HG03521 (cell line): Measurements from ENCODE around the gene GUK1.

Source experiments
- ATAC-seq: cut with Tn5 transposase; IDR thresholded peaks from one replicate; pipeline ENCODE4 v1.9.1; 2021; ENCODE audit warnings: mild to moderate bottlenecking, moderate library complexity; ENCODE audit not compliant: unreplicated experiment

Gene GUK1

DNA sequence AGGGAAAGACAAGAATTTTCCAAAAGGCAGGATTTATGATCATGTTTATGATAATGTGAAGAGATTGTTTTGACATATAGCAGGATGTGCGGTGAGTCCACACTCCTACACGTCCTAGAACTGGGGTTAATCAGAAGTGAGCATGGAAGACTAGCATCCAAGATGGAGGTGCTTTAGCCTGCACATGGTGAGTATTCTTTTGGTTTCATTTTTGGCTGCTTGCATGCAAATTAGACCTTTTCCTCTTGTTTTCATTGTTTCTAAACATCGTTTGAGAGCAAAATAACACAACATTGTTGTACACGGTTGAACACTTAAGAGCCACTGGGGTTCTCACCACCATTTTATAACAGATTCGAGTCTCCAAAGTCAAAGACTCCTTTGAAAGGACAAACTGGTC, 14.9 kb upstream of the GUK1 start:
- ATAC-seq = no peak

DNA sequence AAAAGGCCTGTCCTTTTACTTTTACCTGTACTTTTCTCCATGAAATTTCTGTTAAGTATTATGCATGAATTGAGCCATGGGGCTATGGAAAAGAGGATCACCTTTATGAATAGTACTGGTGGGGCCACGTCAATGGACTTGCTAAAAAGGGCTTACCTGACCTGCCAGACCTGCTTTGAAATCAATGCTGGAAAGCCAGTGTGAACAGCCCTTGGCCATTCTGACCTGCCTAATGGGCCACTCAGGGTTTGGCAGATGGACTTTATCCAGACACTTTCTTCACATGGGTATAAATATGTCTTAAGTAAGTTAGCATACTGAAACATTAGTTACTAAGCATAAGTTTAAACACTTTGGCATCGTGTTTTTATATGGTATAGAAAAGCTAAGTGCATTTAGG, 8.3 kb upstream of the GUK1 start:
- no peak for ATAC-seq

DNA sequence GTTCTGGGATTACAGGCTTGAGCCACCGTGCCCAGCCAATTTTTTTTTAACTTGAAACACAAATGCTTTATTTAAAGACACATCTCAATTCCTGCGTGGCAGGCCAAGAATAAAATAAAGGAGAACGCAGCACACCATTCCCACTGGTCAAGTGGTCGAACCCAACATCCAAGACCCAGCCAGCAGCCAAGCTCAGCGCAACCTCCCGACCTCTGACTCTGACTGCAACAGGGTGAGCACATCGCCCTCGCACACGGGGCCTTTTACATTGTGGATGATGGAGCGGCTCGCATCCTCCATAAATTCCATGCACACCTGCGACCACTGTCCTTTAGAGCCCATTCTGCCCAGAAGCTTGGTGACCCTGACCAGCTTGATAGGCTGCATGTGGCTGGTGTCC, 5.5 kb upstream of the GUK1 start:
- no peak for ATAC-seq

DNA sequence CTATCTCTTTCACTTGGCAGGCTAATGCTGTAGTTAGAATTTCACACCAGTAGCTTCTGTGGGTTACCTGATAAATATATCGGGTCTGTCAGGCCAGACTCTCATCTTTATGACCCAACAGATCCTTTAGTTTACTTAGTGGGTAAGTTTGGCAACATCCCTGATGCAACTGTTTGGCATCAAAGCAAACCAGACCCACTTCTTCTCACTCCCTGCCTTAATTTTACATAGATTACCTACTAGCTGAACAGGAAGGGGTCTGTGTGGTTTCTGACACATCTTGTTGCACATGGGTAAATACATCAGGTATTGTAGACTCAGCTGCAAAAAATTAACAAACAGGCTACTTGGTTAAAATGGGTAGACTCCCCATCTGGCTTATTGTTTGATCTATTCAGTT, 3.2 kb upstream of the GUK1 start:
- ATAC-seq = no peak

DNA sequence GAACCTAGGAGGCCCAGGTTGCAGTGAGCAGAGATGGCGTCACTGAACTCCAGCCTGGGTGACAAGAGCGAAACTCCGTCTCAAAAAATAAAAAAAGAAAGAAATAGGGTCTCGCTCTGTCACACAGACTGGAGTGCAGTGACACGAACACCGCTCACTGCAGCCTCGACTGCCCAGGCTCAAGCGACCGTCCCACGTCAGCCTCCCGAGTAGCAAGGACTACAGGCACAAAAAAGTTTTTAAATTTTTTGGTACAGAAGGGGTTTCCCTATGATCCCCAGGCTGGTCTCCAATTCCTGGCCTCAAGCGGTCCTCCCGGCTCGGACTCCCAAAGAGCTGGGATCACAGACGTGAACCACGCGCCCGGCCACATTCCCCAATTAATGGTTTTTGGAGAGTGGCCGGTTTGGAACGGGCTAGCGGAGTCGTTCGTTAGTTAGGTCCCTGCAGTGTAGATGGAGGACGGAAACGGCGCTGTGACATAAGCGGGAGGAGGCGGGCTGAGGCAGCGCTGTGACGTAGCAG, 611 bp upstream of the GUK1 start:
- ATAC-seq = no peak

DNA sequence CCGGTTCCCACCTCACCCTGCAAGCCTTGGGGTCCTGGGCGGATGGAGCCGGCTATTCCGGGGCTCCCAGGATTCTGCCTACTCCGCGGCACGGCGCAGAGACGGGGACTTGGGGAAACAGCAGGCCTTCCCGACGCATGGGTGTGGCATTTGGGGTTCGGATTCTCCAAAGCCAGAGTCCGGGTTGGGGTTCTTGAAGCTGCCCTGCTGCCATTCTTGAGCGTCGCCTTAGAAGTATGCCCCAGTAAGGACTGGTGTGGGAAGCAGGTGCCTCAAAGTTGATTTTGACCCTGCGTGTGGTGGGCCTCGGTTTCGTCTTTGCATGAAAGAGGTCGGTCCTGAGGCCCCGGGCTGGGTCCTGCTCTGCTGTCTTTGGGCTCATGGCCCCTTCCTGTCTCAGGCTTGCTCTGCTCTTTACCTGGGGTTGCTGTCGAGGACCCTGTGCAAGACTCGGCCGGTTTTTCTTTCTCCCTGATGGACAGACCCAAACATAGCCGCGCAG, 696 bp downstream of the GUK1 start:
- no peak for ATAC-seq

DNA sequence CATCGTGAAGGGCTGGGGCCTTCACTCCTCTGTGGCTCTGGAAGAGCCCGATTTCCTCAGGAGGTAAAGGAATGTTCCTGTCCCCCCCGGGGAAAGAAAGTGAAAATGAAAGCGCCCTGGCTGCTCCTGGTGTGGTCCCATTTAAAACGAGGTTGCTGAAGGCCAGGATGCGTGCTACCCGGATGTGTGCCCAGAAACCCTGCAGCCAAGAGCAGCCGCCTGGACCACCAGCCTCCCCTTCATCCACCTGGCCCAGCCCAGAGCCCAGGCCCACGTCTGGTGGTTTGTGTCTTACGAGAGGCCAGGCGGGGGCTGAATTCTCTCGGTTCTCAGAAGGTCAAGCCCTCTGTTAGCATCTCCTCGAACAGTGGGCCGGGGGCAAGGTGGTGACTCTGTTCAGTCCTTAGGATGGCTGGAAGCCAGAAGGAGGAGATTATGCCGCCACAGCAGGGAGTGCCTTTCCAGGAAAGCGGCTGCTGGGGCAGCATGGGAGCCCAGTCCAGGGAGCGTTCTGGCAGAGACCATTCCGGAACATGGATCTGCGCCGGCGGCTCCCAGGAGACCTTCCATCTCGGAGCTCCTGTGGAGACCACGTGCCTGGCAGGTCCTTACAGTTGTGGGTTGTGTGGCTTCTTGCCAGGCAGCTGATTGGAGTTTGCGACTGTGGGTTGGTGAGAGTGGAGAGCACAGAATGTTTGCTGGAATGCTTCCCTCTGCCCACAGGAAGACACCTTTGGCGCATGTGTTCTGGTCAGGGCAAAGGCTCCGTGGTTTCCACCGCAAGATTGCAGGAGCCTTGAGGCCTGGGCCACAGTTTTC, 1.4 kb downstream of the GUK1 start:
- ATAC-seq = no peak

DNA sequence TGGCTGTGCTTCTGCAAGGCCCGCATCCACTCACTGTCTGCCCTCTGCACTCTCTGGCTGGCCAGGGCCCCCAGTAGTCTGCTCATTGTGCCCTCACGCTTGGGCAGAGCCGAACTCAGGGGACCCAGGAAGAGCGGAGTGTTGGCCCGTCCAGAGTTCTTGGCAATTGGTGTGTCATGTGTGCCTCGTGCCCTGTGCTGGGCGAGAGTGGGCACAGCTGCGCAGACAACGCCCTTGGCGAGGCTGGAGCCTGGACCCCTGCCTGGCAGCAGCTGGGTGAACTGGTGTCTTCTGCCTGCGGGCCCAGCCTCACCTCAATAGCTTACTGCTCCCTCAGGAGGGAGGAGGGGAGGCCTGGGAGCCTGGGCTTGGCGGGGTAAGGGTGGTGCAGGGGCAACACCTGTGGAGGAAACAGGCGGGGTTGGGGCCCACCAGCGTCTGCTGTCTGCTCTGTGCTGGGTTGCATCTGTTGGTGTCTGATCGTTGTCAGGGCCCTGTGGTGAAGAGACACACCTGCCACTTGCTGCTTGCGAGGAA, 2.1 kb downstream of the GUK1 start:
- ATAC-seq = no peak

DNA sequence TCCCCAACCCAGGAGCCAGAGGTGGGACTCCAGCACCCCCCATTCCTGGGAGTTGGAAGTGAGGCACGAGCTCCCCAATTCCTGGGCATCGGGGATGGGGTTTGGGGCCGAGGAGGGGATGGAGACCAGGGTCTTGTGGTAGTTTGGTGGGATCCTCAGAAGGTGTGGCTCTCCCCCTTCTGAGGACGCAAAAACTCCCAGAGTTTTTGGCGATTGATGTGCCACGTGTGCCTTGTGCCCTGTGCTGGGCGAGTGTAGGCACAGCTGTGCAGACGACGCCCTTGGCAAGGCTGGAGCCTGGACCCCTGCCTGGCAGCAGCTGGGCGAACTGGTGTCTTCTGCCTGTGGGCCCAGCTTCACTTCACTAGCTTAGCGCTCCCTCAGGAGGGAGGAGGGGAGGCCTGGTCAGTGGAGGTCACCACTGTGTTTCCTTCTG, 2.6 kb downstream of the GUK1 start:
- ATAC-seq = no peak

DNA sequence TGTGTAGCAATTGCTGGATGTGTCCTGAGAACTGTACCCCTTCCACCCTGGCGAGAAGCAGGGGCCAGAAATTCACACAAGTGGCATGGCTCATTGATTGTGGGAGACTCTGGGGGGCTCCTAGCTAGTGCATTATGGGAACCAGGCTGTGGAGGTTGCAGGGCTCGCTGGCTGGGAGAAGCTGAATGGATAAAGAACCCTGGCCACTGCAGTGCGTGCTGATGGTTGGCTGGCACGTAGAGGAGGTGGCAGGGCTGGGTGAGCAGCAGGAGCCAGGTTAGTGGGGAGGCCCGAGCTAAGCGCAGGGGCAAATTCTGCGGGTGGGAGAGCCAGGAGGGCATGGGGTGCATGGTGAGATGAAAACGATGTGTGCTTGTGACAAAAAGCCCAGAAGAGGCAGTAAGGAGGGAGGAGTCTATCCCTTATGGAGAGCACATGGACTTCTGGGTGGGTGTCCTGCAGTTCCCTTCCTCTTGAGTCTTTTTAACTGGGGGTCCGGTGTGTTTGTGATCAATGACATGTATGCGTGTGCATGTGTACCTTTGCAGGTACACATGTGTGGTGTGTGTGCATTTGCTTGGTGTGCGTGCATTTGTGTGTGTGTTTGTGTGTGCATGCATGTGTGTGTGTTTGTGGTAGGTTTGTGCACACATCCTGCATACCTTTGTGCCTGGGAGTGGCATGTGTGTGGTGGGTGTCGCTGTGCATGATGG, 3.6 kb downstream of the GUK1 start:
- no peak for ATAC-seq

DNA sequence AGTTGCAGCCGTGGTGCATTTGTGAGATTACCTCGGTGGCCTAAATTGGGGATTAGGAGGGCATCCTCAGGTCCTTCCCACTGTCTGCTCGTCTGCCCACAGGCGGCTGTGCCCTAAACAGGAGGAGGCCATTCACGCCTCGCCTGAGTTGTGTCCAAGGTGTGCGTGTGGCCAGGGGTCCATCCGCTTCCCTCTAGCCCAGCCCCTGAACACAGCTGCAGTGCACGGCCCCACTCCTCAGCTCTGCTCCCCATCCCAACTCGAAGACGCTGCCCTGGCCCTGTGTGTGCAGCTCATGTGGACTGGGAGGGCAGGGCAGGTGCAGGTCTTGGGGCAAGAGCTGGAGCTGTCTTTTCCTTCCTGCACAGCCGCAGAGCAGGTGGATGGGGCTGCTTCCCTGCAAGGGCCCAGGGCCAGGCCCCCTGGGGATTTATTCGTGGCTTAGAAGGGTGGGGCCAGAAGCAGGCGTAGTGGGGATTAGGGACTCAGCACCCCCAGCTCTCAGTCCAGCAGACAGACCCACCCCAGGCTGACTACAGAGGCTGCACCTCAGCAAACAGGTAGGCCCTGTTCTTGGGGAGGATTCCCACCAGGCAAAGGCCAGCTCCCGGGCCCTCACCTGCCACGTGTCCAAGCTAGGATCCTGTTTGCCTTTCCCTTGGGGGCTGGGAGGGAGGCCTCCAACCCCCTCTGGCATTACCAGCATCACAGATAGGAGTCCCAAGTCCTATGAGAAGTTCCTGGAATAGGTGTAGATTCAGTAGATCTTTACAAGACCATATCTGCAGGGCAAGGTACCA, 4.3 kb downstream of the GUK1 start:
- ATAC-seq = no peak

DNA sequence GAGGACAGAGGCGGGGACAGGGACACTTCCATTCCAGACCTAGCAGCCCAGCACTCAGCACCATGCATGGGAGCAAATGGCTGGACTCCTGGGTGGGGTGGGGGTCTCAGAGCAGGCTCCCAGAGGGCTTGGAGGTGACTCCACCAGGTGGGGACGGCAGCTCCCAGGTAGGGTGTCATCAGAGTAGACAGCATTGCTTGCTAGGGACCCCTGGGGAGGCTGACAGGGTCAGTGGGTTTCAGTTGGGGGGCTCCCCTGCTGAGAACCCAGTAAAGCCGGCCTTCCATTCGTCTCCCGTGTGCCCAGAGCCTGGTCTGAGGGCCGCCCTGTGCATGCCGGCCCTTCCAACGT, 4.9 kb downstream of the GUK1 start:
- ATAC-seq = no peak

DNA sequence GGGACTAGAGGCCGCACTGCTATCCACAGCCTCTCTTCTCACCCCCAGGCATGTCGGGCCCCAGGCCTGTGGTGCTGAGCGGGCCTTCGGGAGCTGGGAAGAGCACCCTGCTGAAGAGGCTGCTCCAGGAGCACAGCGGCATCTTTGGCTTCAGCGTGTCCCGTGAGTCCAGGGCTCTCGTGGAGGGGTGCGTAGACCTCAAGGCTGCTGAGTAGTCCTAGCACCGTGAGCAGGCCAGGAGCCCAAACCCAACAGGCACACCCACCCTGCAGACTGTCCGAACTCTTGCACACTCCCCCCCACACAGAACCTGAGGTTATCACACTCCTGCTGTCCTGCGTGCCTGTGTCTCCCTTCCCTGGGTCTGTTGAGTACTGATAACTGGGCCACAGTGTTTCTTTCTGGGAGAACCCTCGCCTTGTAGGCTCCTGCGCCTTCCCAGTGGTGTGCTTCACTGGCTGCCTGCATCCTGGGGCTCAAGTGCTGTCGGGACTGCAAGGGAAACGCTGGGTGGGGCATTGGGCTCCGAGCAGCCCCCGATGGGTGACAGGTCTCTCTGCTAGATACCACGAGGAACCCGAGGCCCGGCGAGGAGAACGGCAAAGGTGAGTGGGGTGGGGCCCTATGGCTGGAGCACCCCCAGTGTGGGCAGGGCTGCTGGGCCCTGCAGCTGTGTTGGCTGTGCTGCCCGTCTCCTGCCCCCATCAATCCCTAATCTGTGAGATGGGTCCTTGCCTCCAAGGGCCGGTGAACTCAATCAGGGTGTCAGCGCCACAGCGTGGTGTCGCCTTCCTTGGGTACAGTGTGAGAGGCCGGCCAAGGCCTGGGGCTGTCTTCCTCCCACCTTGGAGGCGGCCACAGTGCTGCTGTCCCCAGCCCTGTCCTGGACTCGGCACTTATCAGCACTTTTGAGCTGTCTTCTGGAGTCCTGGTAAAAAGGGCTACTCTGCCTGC, 5.7 kb downstream of the GUK1 start:
- ATAC-seq = no peak

DNA sequence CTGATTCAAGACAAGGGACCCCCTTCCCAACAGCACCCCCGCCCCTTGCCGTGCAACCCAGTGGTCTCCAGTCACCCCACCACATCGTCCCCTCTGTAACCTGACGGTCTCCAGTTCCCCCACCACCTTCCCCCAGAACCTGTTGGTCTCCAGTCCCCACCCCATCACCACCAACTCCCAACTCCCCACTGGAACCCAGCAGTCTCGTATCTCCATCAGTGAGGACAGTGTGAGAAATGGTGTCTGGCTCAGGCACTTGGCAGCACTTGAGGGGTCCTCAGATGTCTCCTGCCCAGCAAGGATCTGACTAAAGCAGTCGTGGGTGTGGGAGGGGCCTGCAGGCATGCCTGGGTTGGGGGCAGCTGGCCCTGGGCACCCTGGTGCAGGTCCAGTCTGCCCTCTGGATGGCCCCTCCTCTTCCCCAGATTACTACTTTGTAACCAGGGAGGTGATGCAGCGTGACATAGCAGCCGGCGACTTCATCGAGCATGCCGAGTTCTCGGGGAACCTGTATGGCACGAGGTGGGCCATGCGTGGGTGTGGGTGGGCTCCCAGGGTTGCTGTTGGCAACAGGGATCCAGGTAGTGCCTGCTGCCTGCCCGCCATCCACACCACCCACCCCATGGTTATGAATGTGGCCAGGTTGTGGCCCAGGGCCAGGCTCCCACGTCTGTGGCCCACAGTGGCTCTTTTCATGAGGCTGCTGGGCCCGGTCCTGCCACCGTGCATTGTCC, 6.5 kb downstream of the GUK1 start:
- ATAC-seq = no peak

DNA sequence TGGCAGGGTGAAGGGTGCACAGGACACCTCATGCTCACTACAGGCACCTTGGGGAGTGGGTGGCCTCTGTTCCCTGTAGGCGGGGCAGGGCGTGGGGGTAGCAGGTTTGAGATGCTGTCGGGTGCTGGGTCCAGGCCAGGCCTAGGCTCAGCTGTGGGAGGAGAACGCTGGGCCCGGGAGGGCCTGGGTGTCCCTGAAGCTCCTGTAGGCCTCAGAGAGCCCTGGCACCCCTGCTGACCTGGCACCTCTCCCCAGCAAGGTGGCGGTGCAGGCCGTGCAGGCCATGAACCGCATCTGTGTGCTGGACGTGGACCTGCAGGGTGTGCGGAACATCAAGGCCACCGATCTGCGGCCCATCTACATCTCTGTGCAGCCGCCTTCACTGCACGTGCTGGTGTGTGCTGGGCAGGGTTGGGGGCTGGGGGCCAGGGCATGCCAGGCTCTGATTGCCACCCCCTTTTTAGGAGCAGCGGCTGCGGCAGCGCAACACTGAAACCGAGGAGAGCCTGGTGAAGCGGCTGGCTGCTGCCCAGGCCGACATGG, 7.1 kb downstream of the GUK1 start:
- no peak for ATAC-seq

DNA sequence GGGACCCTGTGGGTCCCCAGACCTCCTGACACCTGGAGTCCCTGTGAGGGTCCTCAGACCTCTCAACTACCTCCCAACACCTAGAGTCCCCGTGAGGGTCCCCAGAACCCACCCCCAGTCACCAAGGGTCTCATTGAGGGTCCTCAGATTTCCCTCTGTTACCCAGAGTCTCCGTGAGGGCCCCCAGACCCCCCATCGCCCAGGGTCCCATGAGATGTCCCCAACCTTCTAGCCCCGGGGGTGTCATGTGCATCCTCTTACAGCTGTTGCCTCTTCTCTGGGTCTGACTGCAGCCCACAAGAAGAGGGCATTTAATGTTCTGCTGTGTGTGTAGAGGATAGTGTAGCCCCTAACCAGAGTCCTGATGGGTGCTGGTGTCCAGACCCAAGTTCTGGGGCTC, 7.7 kb downstream of the GUK1 start:
- no peak for ATAC-seq

DNA sequence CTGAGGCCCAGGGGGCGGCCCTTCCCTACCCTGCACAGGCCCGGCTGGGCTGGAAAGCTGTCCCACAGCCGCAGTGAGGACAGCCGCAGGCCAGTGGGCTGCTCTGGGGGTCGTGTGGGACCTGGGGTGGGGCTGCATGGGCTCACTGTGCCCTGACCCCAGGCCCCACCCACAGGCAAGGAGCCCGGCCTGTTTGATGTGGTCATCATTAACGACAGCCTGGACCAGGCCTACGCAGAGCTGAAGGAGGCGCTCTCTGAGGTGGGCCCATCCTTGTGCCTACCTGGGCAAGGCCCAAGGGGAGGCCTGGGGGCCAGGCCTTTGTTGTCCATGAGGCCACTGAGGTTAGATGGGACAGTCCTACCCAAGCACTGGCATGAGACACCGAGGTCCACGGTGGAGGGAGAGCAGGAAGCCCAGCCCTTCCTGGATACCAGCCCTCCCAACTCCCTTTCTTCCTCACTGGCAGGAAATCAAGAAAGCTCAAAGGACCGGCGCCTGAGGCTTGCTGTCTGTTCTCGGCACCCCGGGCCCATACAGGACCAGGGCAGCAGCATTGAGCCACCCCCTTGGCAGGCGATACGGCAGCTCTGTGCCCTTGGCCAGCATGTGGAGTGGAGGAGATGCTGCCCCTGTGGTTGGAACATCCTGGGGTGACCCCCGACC, 8.2 kb downstream of the GUK1 start:
- ATAC-seq = no peak

DNA sequence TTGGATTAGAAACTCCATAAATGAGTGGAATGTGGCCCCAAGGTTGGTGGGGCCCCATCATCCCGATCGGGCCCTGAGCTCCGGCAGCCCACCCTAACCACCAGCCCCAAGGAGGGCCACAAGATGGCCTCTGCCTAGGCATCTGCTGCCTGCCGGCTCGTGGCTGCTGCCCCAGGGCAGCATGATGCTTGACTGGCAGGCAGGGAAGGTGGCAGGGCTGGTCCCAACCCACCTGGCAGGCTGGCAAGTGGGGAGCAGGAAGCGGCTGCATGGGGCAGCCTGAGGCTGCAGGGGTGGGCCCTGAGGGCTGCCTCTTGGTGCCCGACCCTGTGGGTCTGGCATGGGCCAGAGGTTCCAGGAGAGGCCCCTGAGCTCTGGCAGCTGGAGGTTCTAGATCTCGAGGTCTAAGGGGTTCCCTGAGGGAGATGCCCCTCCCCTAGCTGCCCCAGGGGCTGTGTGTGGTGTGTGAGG, 8.9 kb downstream of the GUK1 start:
- no peak for ATAC-seq
